HG03575 (cell line): ENCODE data around the gene CNTNAP5.

ENCODE experiments used
- ATAC-seq: cut with Tn5 transposase; IDR thresholded peaks from one replicate; pipeline ENCODE4 v1.9.1; 2021; ENCODE audit not compliant: unreplicated experiment, insufficient number of reproducible peaks, low FRiP score; ENCODE audit errors: extremely low read depth

CNTNAP5 gene

DNA sequence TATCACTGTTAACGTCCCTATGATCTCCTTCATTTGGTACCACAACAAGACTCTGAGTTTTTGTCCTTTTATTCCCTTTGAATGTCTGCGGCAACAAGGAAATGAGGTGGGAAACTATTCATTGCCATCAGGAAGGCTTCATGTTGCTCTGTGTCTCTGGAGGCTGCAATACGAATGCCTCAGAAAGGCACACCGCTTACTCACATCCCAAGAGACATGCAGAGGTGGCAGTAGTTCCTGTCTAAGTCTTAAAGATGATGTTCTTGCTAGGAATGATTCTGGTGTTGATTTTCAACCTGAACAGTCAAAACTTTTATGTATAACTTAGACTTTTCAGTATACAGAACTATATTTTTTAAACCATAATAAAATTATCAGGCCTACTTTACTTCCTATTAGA, 24.0 kb downstream of the CNTNAP5 start:
- no peak for ATAC-seq

- ATAC-seq, result no peak
These were observed 25.9 kb downstream of the CNTNAP5 start for GRCh38 chr2:124050833-124051497.

GRCh38 chr2:124053796-124054195, 28.7 kb downstream of the CNTNAP5 start:
- no peak for ATAC-seq

- no peak for ATAC-seq
These were observed 38.5 kb downstream of the CNTNAP5 start for GRCh38 chr2:124063596-124063995.

- ATAC-seq, result no peak
These were observed 40.5 kb downstream of the CNTNAP5 start for GRCh38 chr2:124065636-124066035.

GRCh38 chr2:124066776-124067175, 41.7 kb downstream of the CNTNAP5 start:
- no peak for ATAC-seq

GRCh38 chr2:124079045-124079444, 54.0 kb downstream of the CNTNAP5 start:
- ATAC-seq, result no peak

GRCh38 chr2:124080281-124081153, 55.4 kb downstream of the CNTNAP5 start:
- no peak for ATAC-seq

- ATAC-seq, result no peak
These were observed 56.1 kb downstream of the CNTNAP5 start for GRCh38 chr2:124081154-124081716.

GRCh38 chr2:124088616-124089015, 63.5 kb downstream of the CNTNAP5 start:
- ATAC-seq, result no peak

DNA sequence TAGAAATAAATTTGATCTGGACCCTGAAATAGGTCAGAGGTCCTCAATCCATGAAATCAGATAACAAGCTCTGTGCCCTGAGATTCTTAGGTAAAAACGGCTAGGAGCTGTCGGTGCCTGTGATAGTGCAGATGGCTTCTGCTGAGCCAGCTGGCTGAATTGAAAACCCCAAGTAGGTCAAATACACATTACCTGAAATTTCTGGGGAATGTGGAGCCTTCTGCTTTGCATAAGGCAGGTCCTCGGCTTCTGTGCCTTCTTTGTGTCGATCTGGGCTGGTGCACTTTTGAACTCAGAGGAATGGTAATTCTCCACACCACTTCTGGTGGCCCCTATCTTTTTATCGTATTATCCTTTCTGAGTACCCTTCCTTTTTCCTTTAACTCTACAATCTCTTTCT, 66.6 kb downstream of the CNTNAP5 start:
- ATAC-seq, result no peak

DNA sequence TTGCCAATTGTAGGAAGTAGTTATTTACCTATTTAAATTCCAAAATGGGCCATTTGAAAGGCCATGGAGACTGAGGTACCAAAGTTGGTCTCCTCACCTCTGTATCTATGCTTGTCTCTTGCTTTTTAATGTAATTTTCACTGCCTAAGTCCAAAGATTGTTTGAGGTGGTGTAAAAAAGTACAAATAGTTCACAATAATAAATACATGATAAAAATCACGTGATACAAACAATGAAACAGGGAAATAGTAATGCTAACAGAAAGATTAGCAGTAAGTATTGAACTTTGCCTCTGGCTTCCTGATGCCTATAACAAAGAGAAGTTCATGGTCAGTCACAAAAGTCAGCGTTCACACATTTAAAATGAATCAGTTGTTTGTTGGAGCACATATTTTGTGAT, 67.6 kb downstream of the CNTNAP5 start:
- no peak for ATAC-seq

DNA sequence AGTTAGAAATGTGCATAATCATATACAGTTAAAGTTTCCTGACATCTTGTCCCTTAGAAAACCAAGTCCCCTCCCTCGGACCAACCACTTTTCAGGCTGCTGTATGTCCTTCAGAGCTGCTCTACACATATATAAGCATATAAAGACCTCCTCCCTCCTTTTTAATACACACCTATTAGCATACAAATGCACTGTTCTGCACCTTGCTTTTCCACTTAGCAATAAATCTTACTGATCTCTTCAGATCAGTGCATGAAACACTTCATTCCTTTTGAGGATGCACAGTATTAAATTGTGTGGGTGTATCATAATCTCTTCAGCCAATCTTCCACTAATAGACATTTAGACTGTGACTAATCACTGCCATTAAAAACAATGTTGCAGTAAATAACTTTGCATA, 79.8 kb downstream of the CNTNAP5 start:
- ATAC-seq, result no peak

DNA sequence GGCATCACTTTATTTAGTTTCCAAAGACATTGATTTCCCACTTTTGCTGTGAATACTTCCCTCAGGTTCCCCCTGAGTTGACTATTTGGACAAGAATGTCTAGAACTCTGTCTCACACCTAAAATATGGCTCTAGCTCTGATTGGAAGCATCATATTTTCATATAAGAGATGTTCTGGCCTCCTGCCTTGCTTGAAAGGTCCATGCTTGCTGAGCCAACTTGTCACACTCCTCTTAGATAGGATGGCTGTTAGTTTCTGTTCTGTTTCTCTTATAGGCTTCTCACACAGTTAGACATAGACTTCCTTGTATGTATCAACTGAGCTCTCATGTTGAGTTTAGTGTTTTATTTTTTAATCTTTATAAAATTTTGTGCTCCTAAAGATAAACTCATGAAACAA, 87.1 kb downstream of the CNTNAP5 start:
- no peak for ATAC-seq

DNA sequence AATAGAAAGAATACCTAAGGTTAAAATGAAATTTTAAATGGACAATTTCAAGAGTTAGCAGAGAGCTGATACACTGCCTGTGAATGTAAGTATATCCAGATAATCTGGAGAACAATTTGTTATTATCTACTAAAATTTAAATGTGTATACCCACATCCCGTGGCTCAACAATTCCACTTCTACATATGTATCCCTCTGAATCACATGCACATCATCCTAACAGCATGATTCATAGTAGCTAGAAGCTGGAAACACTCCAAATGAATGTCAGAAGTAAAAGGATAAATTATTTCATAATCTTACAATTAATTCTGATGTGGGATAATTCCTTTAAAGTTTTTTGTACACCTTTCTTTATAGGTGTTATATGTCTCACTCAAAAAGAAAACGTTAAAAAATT, 87.9 kb downstream of the CNTNAP5 start:
- no peak for ATAC-seq

DNA sequence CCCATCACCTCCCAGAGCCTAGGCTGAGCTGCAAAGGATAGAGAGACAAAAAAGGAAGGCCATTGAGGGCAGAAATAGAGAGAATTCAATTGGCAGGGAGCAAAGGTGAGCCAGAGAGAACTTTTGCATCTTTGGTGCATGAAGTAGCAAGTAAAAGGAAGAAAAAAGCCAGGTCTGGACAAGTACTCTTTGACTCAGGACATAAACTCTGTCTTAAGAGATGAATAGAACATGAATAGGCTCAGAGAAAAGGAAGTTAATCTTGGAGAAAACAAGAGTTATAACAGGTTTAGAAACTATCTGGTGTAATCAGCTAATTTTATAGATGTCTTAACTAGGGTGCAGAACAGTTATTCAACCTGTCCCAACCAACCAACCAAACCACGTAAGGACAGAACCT, 95.2 kb downstream of the CNTNAP5 start:
- no peak for ATAC-seq

GRCh38 chr2:124121106-124121505, 96.0 kb downstream of the CNTNAP5 start:
- ATAC-seq, result no peak

- no peak for ATAC-seq
These were observed 96.7 kb downstream of the CNTNAP5 start for GRCh38 chr2:124121760-124122275.

GRCh38 chr2:124122340-124122739, 97.3 kb downstream of the CNTNAP5 start:
- no peak for ATAC-seq

- no peak for ATAC-seq
These were observed 106.2 kb downstream of the CNTNAP5 start for GRCh38 chr2:124131276-124131675.
